NCI-H2196 (cell line): ENCODE measurements around the gene ST14.

ENCODE experiments used
- DNase-seq: peaks from one replicate; lab custom pipeline; 2025; ENCODE audit not compliant: unreplicated experiment; lab: John Stamatoyannopoulos, UW

ST14 gene

DNA sequence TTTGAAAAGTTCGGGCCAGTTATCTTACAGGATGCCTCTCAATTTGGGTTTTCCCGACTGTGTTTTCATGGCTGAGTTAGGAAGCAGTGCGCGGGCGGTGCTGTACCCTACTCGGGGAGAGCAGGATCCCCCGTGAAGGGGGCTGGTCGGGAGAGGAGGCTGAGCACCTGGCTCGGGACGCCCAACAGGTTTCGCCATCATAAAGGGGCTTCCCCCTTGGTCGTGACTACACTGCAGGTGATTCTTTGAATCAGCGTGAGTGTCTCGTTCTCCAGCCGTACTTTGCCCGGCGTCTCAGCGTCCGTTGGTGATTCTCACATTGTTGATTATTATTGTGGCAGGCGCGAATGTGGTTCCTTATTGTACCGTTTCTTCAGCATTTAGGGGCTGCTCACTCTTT lies 46.6 kb downstream of the ST14 start:
- no peak for DNase-seq

DNA sequence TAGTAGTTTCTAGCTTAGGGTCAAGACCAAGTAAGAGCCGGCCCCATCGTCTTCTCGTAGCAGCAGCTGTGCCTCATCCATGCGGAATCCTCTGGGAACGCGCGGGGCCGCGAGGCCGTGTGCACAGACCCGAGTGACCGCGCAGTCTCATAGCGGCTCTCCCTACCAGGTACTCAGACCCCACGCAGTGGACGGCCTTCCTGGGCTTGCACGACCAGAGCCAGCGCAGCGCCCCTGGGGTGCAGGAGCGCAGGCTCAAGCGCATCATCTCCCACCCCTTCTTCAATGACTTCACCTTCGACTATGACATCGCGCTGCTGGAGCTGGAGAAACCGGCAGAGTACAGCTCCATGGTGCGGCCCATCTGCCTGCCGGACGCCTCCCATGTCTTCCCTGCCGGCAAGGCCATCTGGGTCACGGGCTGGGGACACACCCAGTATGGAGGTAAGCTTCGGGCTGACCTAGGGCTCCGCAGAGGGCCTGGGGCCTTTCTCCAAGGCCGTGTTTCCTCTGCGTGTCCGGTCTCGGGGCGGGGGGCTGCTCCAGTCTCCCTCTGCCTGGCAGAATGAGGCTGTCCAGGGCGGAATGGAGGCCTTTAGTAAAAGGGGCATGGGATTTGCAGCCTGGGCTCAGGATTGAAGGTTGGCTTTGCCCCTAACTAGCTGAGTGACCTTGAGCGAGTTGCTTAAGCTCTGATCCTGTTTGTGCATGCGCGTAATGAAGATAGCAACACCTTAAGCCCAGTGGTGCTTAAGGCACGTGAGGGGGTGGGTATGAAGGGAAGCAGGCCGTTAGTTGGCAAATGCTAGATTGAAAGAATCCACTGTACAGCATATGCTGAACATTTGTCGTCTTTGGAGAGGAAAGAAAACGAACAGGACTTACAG lies 48.9 kb downstream of the ST14 start:
- no peak for DNase-seq

- DNase-seq: no peak
These were observed 49.7 kb downstream of the ST14 start for GRCh38 chr11:130209128-130209932.

DNA sequence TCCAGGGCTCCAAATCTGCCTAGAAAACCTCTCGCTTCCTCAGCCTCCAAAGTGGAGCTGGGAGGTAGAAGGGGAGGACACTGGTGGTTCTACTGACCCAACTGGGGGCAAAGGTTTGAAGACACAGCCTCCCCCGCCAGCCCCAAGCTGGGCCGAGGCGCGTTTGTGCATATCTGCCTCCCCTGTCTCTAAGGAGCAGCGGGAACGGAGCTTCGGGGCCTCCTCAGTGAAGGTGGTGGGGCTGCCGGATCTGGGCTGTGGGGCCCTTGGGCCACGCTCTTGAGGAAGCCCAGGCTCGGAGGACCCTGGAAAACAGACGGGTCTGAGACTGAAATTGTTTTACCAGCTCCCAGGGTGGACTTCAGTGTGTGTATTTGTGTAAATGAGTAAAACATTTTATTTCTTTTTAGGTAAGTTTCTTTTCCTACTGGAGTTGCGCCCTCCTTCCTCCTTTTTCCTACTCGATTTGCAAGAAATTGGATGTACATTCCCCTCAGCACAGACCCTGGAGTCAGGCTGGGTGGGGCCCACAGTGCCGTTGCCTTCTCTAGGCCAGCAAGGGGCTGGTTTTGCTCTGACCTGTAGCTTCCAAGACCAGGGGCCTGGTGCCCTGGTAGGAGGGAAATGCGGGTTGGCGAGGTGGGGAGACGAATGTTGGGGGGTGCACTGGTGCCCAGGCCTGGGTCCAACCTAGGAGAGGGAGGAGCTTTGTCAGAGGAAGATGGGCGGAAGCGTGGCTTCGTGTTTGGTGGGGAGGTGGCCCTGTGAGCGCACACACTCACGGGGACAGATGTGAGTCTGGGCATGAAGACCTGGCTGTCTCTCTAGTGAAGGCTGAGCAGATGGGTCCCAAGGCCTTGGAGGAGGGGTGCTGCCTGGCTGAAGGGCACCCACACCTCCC lies 50.6 kb downstream of the ST14 start:
- no peak for DNase-seq

DNA sequence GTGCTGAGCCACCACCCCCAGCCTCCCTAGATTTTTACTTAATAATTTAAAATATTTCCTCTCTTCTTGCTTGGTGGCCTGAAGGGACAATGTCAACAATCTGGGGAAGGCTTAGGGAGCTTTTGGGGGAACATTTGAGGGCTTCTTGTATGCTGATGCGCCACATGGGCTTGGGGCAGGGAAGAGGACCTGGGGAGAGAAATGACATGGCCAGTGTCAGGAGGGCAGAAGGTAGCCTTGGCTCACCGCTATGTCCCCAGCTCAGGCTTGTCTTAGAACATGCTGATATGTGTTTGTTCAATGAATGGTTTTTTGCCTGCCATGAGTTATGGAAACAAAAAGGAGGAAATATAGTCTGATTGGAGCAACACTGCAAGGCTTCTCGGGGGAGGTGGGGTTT lies 51.6 kb downstream of the ST14 start:
- DNase-seq: no peak

DNA sequence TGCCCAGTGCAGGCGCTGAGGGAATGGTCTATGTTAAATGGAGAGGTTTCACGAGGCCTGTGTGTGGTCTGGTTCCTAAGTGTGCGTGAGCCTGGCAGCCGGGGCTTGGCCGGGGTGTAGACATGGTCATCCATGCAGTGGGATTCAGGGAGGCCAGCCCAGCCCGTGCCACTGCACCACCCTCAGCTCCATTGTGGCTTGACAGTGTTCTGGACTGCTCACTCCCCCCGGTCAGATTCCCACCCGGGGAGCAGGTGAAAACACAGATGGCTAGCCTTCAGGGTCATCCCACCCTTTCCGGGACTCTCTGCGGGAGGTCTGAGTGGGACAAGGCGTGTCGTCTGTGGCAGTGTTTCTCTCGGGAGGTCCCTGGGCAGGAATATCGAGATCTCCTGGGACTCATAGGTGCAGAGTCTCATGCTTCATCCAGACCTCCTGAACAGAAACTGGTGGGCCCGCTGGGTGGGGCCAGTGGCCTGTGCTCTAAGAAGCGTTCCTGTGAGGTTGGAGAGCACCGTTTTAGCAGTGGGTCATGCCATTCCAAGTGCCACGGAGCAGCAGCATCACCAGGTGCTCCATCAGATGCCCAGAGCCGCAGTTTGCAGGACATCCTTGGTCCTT lies 52.3 kb downstream of the ST14 start:
- no peak for DNase-seq

DNA sequence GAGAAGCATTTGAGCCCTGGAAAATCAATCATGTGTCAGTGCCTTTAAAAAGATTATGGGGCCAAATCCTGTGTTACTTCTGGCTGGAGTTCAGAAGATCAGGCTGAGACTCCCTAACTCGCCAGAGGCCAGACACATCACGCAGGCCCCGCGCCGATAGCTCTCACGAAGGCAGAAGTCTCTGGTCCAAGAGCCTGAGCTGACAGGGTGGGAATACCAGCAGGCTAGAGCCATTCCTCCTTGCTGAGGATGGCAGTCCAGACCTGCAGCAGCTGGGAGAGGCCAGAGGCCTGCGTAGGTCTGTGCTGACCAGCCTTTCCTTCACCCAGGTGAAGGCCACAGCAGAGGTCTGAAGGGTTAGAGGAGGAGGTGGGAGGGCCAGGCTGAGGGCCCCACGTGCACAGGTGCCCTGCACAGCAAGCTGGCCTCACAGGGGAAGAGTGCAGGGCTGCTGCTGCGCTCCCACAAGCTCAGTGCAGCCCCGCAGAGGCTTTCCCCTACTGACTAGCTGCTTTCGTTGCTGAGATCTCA lies 52.9 kb downstream of the ST14 start:
- no peak for DNase-seq

DNA sequence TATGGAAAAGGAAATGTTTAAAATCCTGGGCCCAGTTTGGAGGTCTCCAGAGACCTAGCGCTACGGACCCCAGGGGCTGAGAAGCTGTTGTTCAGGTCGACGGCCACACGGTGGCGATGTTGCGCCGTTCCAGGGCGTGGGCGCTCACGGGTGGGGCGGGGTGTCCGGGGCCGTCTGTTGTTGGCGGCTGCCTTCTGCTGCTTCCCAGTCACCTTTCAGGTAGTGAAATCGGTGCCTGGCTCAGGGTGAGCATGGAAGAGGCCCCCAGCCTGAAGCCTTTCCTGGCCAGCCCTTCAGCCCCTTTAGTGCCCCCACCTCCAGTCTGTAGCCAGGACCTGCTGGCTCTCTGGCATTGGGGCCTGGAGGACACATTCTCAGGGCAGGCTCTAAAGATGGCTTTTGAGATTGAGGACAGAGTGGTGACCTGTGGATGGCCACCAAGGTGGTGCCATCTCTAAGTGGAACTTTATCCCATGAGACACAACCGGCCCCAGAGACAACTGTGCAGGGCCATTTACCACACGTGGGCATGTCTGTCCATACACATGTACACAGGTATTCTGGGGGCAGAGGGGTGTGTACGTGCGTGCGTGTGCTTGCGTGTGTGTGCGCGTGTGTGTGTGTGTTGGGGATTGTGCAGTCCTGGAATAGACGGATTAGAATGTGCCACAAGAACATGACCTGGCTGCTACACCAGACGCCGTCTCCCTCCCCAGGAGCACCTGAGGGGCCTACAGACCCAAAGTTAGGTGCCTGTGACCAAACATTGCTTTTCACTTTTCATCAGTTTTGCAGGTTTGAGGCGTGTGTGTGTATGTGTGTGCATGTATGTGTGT lies 53.8 kb downstream of the ST14 start:
- peak; percentile 70 for DNase-seq

GRCh38 chr11:130213979-130214281 lies 54.3 kb downstream of the ST14 start:
- no peak for DNase-seq

- DNase-seq: no peak
These were observed 55.4 kb downstream of the ST14 start for GRCh38 chr11:130214861-130215530.

DNA sequence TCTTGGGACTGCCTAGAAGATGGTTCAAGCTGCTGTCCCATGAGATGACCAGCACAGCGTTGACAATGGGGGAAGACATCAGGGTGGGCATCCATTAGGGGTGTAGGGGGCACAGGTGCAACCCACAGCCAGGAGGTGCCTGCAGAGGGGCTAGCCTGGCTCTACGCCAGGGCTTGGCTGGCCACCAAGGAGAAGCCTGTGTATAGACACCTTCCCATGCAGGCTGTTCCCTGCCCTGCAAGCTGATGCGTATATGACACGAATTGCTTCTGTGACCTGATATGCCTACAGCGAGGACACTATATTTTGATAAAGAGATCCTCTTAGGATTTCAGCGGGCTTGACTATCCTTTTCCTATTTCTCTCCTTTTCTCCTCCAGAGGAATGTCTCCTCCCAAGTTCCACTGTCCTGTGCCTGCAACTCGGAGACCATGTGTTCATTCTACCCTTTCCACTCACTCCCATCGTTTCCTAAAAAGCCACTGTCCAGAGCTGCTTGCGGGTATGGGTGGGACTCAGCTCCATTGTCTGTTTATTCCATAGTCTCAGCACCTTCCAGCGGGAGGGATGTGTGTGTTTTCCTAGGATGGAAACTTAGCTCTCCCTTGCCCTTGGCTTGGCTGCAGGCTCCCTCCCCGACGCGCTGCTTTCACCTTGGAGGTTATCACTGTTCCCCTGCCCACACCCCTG lies 56.1 kb downstream of the ST14 start:
- DNase-seq: no peak

- no peak for DNase-seq
These were observed 56.6 kb downstream of the ST14 start for GRCh38 chr11:130216221-130216550.

DNA sequence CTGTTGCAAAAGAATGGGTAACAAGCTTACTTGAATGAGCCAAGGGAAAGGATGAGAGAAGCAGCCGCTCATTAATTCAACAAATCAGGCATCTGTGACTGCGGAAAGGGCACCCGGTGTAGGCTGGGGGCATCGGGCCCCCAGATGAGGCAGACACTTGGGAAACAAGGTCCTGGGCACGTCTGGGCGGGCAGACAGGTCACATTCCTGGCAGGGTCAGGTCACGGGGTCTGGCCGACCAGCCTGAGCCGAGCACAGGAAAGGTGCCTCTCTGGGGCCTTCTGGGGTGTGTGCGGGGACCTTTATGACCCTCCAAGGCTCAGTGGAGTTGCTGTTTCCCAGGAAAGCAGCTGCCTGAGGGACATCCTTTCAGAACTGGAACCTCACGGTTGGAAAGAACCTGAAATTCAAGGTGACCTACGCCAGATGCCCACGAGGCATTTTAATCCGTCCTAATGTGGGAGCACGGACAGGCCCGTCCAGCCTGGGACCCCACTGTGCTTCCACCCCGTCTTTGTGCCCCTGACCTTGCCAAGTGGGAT lies 57.1 kb downstream of the ST14 start:
- DNase-seq: no peak

DNA sequence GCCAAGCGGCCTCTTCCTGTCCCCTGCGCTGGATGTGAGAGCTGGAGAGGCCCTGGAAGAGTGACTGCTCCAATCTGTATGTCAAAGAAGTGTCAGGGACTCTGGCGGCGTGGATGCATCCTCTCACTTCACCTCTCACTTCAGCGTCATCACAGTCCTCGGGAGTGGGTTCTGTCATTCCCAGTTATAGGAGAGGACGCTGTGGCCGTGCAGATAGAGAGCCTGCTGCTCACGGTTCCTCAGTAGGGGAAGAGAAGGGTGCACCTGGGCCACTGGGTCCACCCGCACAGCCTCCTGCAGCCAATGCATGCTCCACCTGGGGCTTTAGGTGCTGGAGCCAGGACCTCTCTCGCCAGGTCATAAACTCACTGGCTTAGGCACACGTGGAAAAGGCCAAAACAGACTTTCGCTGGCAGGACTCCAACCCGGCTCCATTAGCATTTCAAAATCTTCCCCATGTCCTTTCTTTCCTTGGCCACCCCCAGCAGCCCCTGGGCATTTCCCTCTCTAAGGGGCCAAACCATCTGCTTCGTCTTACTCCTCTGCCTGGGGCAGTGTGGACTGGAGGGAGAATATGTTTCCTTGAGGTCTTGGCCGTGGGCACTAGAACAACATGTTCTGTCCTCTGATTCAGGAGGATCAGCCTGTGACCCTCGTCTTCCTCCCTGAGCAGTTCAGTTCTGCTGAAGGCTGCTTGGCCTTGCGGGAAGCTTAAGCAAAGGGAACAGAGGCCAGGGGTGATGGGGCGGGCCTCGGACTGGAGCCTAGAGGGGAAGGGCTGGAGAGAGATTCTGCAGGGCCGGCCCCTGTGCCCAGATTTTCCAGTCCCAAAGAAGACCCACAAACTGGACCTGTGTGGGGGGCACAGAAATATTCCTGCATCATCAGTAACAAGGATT lies 57.8 kb downstream of the ST14 start:
- DNase-seq: no peak

- no peak for DNase-seq
These were observed 59.0 kb downstream of the ST14 start for GRCh38 chr11:130218501-130219070.

DNA sequence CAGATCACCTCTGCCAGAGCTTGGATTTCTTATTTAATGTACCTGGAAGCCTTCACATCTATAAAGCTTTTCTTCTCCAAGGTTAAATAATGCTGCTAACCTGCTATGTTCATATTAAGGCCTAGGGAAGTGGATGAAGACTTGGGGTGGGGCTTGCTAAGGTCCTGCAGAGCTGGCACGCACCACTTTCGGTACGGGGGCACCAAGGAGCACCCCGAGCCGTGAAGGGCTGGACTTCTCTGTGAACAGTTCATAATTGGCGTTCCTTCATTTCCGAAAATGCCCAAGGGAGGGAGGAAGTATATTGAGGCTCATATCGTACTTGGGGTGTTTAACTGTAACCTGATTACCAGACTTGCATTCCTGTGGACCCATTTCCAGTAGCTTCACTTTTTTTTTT lies 59.6 kb downstream of the ST14 start:
- no peak for DNase-seq
